PC-9 (cell line): ENCODE measurements around the gene C1orf21. TPM values are rescaled to one million over a fixed set of nuclear protein-coding genes. Genes with fewer than 3 reads are reported as not detected.

ENCODE experiments used
- BruUV-seq: library from RNA; stranded (reverse); fragments of 400-500 nt; replicated peaks from 2 replicates; lab custom pipeline; 2021; lab: Mats Ljungman, UMichigan
- CTCF ChIA-PET: fragments of 300-600 bp; sonication (Branson Sonifier 250); formaldehyde crosslinking; loops from one replicate; lab custom pipeline; 2022; ENCODE audit warnings: antibody characterized with exemption; lab: Charles Lee
- POLR2A ChIA-PET: fragments of 300-600 bp; sonication (Branson Sonifier 250); formaldehyde crosslinking; loops from one replicate; lab custom pipeline; 2022; ENCODE audit warnings: antibody characterized with exemption; ENCODE audit not compliant: unreplicated experiment; lab: Charles Lee
- DNase-seq, 2 experiments: peaks; one replicate each; pipeline versions ENCODE4 v3.0.0 to v3.0.0-alpha.2; 2015 to 2022; ENCODE audit warnings: mixed read lengths in 1 of 2
- H2AFZ ChIP-seq: fragments of 200-600 bp; sonication (generic); 2 replicates; pipeline ENCODE4 v1.8.1; 2017; ENCODE audit warnings: antibody characterized with exemption
- H3F3A ChIP-seq: fragments of 200-600 bp; sonication (generic); 2 replicates; pipeline ENCODE4 v1.8.1; 2017; ENCODE audit warnings: antibody characterized with exemption, mild to moderate bottlenecking, low read depth; ENCODE audit not compliant: insufficient read depth
- H3K27ac ChIP-seq: fragments of 200-600 bp; sonication (generic); 2 replicates; pipeline ENCODE4 v1.6.1; 2016; ENCODE audit warnings: mixed run types
- H3K27me3 ChIP-seq: fragments of 200-600 bp; sonication (generic); 2 replicates; pipeline ENCODE4 v1.6.1; 2016; ENCODE audit warnings: low read depth, mixed run types; ENCODE audit not compliant: insufficient read depth
- H3K36me3 ChIP-seq: fragments of 200-600 bp; sonication (generic); 2 replicates; pipeline ENCODE4 v1.6.1; 2016; ENCODE audit warnings: low read depth, mixed run types
- H3K4me1 ChIP-seq: fragments of 200-600 bp; sonication (generic); replicated peaks from 2 replicates; pipeline ENCODE4 v1.6.1; 2016; ENCODE audit warnings: mixed run types; ENCODE audit not compliant: insufficient read depth
- H3K4me2 ChIP-seq: fragments of 200-600 bp; sonication (generic); 2 replicates; pipeline ENCODE4 v1.6.1; 2017; ENCODE audit warnings: mixed run types
- H3K4me3 ChIP-seq: fragments of 200-600 bp; sonication (generic); 2 replicates; pipeline ENCODE4 v1.6.1; 2016; ENCODE audit warnings: mixed run types
- H3K79me2 ChIP-seq: fragments of 200-600 bp; sonication (generic); 2 replicates; pipeline ENCODE4 v1.6.1; 2017; ENCODE audit warnings: low read depth, mixed run types
- H3K9me2 ChIP-seq: fragments of 200-600 bp; sonication (generic); 2 replicates; pipeline ENCODE4 v1.8.1; 2017; ENCODE audit warnings: mild to moderate bottlenecking; ENCODE audit not compliant: insufficient read depth
- H3K9me3 ChIP-seq: fragments of 200-600 bp; sonication (generic); 2 replicates; pipeline ENCODE4 v1.8.1; 2016; ENCODE audit warnings: low read depth; ENCODE audit not compliant: insufficient read depth
- H4K20me1 ChIP-seq: fragments of 200-600 bp; sonication (generic); 2 replicates; pipeline ENCODE4 v1.8.1; 2017; ENCODE audit not compliant: insufficient read depth
- CTCF ChIP-seq: fragments of 200-600 bp; sonication (generic); conservative IDR thresholded peaks from 2 replicates; pipeline ENCODE4 v1.6.1; 2017; ENCODE audit warnings: mixed run types, antibody characterized with exemption, mild to moderate bottlenecking, moderate library complexity
- EZH2 ChIP-seq: fragments of 200-600 bp; sonication (generic); IDR thresholded peaks from 2 replicates; pipeline ENCODE4 v1.8.0; 2017; ENCODE audit warnings: antibody characterized with exemption, low read depth
- intact Hi-C: fragments of 100-400 bp; cut with micrococcal nuclease; formaldehyde crosslinking; loops from one replicate; pipeline ENCODE4 v1.10.0; 2022; ENCODE audit not compliant: unreplicated experiment
- total RNA-seq: library from RNA; stranded (reverse); gene quantifications from 2 replicates; pipeline ENCODE4 v1.2.3, GENCODE V29; 2021

Gene C1orf21
- total RNA-seq, 1 experiment from 2014 or later, result 13.8 TPM

GRCh38 chr1:184635347-184635979 is 248.6 kb downstream of the C1orf21 start:
- no peak overlapping the region for H3K4me3 ChIP-seq
- intact Hi-C loops, result no loop called here
- H3K4me2 ChIP-seq, result no peak overlapping the region
- BruUV-seq, result no TSS peak
- no peaks in the 10 kb centered on the region for H4K20me1 ChIP-seq
- no peak overlapping the region for H3K27ac ChIP-seq
- no peaks in the 10 kb centered on the region for H3K79me2 ChIP-seq
- H2AFZ ChIP-seq, result no peak overlapping the region
- H3K36me3 ChIP-seq, result no peaks in the 10 kb centered on the region
- H3K27me3 ChIP-seq, result no peaks in the 10 kb centered on the region
- ChIA-PET POLR2A (no interaction called here), CTCF (no interaction called here)
- no peaks in the 10 kb centered on the region for H3F3A ChIP-seq
- no peaks in the 10 kb centered on the region for H3K4me1 ChIP-seq
- no peak for TF ChIP-seq EZH2
- no peak for TF ChIP-seq CTCF
- no peaks in the 10 kb centered on the region for H3K9me2 ChIP-seq
- DNase-seq, result no peak
- H3K9me3 ChIP-seq, result no peaks in the 10 kb centered on the region

- no TSS peak for BruUV-seq
- H3K4me2 ChIP-seq, result no peak overlapping the region
- no peaks in the 10 kb centered on the region for H3K36me3 ChIP-seq
- DNase-seq, result no peak
- no peak overlapping the region for H3K4me3 ChIP-seq
- H4K20me1 ChIP-seq, result no peaks in the 10 kb centered on the region
- H3K27ac ChIP-seq, result no peak overlapping the region
- H3K9me2 ChIP-seq, result no peaks in the 10 kb centered on the region
- ChIA-PET CTCF (no interaction called here), POLR2A (no interaction called here)
- TF ChIP-seq EZH2, result no peak
- no peak for TF ChIP-seq CTCF
- no peaks in the 10 kb centered on the region for H3K27me3 ChIP-seq
- intact Hi-C loops, result no loop called here
- H2AFZ ChIP-seq, result no peak overlapping the region
- H3K4me1 ChIP-seq, result no peaks in the 10 kb centered on the region
- H3K79me2 ChIP-seq, result no peaks in the 10 kb centered on the region
- no peaks in the 10 kb centered on the region for H3F3A ChIP-seq
- no peaks in the 10 kb centered on the region for H3K9me3 ChIP-seq
Measured at GRCh38 chr1:184635980-184636431, 249.2 kb downstream of the C1orf21 start.

GRCh38 chr1:184637664-184638240 is 250.9 kb downstream of the C1orf21 start:
- no peaks in the 10 kb centered on the region for H4K20me1 ChIP-seq
- H3K27ac ChIP-seq, result no peak overlapping the region
- no peak overlapping the region for H3K4me3 ChIP-seq
- no peak for DNase-seq
- H3K9me2 ChIP-seq, result no peaks in the 10 kb centered on the region
- H3K79me2 ChIP-seq, result no peaks in the 10 kb centered on the region
- no peaks in the 10 kb centered on the region for H3K27me3 ChIP-seq
- no TSS peak for BruUV-seq
- POLR2A ChIA-PET, result no interaction called here
- no peaks in the 10 kb centered on the region for H3F3A ChIP-seq
- H2AFZ ChIP-seq, result no peak overlapping the region
- no peak for TF ChIP-seq EZH2
- TF ChIP-seq CTCF, result no peak
- no peaks in the 10 kb centered on the region for H3K9me3 ChIP-seq
- H3K36me3 ChIP-seq, result no peaks in the 10 kb centered on the region
- H3K4me1 ChIP-seq, result no peaks in the 10 kb centered on the region
- CTCF ChIA-PET, result no interaction called here
- intact Hi-C loops, result no loop called here
- no peak overlapping the region for H3K4me2 ChIP-seq
